K562 (cell line): ENCODE data around the gene PRKAR2B. TPM values are rescaled to one million over a fixed set of nuclear protein-coding genes. Genes with fewer than 3 reads are reported as not detected.

Source experiments
- ATAC-seq: fragments of 200-7000 bp; cut with Tn5 transposase; 3 replicates; pipeline ENCODE4 v1.9.1; 2020; ENCODE audit warnings: moderate library complexity
- BruUV-seq: library from RNA; stranded (reverse); fragments of 400-500 nt; replicated peaks from 2 replicates; lab custom pipeline; 2021; lab: Mats Ljungman, UMichigan
- CTCF ChIA-PET: fragments of 300-600 bp; formaldehyde crosslinking; extraction: SDS; loops from one replicate; lab custom pipeline; 2021; ENCODE audit warnings: low intra/inter-chr PET ratio; lab: Yijun Ruan, JAX
- POLR2A ChIA-PET: fragments of 300-600, 350-650 bp; sonication (Branson Sonifier 250); formaldehyde crosslinking; extraction: SDS; loops from one replicate; lab custom pipeline; 2021; ENCODE audit warnings: antibody characterized with exemption, inconsistent platforms; lab: Yijun Ruan, JAX
- DNase-seq, 4 experiments: peaks; one replicate each; pipeline versions ENCODE4 v3.0.0 to v3.0.0-alpha.2; 2011 to 2018; ENCODE audit warnings: low spot score in 3 of 4, mixed read lengths in 3 of 4; ENCODE audit errors: extremely low read depth in 1 of 4
- FAIRE-seq: peaks from 2 replicates; lab custom pipeline; 2011; peaks lifted over from hg19 to GRCh38; lab: Jason Lieb, UNC
- H2AFZ ChIP-seq: 2 replicates; pipeline ENCODE4 v1.6.0; 2011; ENCODE audit warnings: low read depth, low read length, control low read depth, inconsistent platforms
- H3K27ac ChIP-seq: fragments of 200-600 bp; 3 replicates; pipeline ENCODE4 v1.8.0; 2011; ENCODE audit warnings: low read depth, mild to moderate bottlenecking, control low read depth, inconsistent platforms, low read length, moderate library complexity, mixed read lengths; ENCODE audit errors: extremely low read depth
- H3K27me3 ChIP-seq, 2 experiments: fragments of 300-600 bp in 1 of 2; 2 replicates in 1 of 2; 3 replicates in 1 of 2; pipeline versions ENCODE4 v1.6.0 to v1.8.0; 2011; ENCODE audit warnings: inconsistent platforms in 2 of 2, low read length in 2 of 2, mild to moderate bottlenecking in 1 of 2, mixed read lengths in 1 of 2, moderate library complexity in 1 of 2; ENCODE audit not compliant: control insufficient read depth in 2 of 2, insufficient read depth in 2 of 2
- H3K36me3 ChIP-seq: fragments of 300-600 bp; 3 replicates; pipeline ENCODE4 v1.8.0; 2011; ENCODE audit warnings: mild to moderate bottlenecking, low read length, inconsistent platforms; ENCODE audit not compliant: control insufficient read depth, insufficient read depth
- H3K4me1 ChIP-seq, 2 experiments: fragments of 200-600 bp in 1 of 2; replicated peaks in 1 of 2; 2 replicates in 1 of 2; 3 replicates in 1 of 2; pipeline versions ENCODE4 v1.5.1 to v1.8.0; 2011; ENCODE audit warnings: inconsistent platforms in 2 of 2, low read length in 2 of 2, mild to moderate bottlenecking in 1 of 2, mixed read lengths in 1 of 2, moderate library complexity in 1 of 2; ENCODE audit not compliant: control insufficient read depth in 2 of 2, insufficient read depth in 2 of 2
- H3K4me2 ChIP-seq: 2 replicates; pipeline ENCODE4 v1.6.1; 2011; ENCODE audit warnings: low read length, control low read depth, inconsistent platforms, mixed read lengths; ENCODE audit not compliant: insufficient read depth
- H3K4me3 ChIP-seq: fragments of 200-600 bp; sonication (generic), shearing (Covaris generic); 2 replicates; pipeline ENCODE4 v1.5.1; 2016; ENCODE audit warnings: control low read depth, inconsistent platforms
- H3K79me2 ChIP-seq: fragments of 200-600 bp; 3 replicates; pipeline ENCODE4 v1.8.0; 2011; ENCODE audit warnings: low read length, inconsistent platforms; ENCODE audit not compliant: control insufficient read depth, insufficient read depth
- H3K9ac ChIP-seq, 2 experiments: 2 replicates each; pipeline versions ENCODE4 v1.6.0 to v1.6.1; 2011; ENCODE audit warnings: low read depth in 2 of 2, low read length in 2 of 2, control low read depth in 1 of 2, inconsistent platforms in 1 of 2, mild to moderate bottlenecking in 1 of 2, mixed read lengths in 1 of 2; ENCODE audit not compliant: insufficient read depth in 1 of 2
- H3K9me1 ChIP-seq: one replicate; pipeline ENCODE4 v1.6.0; 2011; ENCODE audit warnings: inconsistent platforms, mild to moderate bottlenecking, low read length, moderate library complexity; ENCODE audit not compliant: control insufficient read depth, insufficient read depth
- H3K9me3 ChIP-seq: replicated peaks from 2 replicates; pipeline ENCODE4 v1.5.1; 2011; ENCODE audit warnings: low read depth, low read length, inconsistent platforms; ENCODE audit not compliant: control insufficient read depth, insufficient read depth
- H4K20me1 ChIP-seq: replicated peaks from 2 replicates; pipeline ENCODE4 v1.6.1; 2011; ENCODE audit warnings: low read length, inconsistent platforms, mixed read lengths; ENCODE audit not compliant: control insufficient read depth, insufficient read depth
- BCL6 ChIP-seq: fragments of 250-450 bp; sonication (Bioruptor Pico); IDR thresholded peaks from 2 replicates; pipeline ENCODE4 v1.4.0; 2020
- BRD9 ChIP-seq: fragments of 450-650 bp; IDR thresholded peaks from 2 replicates; pipeline ENCODE4 v1.6.1; 2018; ENCODE audit warnings: low read depth; ENCODE audit not compliant: partially characterized antibody
- CREBBP ChIP-seq: IDR thresholded peaks from one replicate; pipeline ENCODE4 v1.6.1; 2012; ENCODE audit warnings: low read depth, mild to moderate bottlenecking, control low read depth, inconsistent platforms, low read length
- CUX1 ChIP-seq: fragments of 200-800 bp; sonication (Bioruptor generic); IDR thresholded peaks from 2 replicates; pipeline ENCODE4 v1.6.1; 2016; ENCODE audit warnings: missing genetic modification characterization, missing compliant biosample characterization
- EP300 ChIP-seq: IDR thresholded peaks from 2 replicates; pipeline ENCODE4 v1.6.1; 2012; ENCODE audit warnings: low read length, improper control_type of control experiment
- MCM5 ChIP-seq: fragments of 450-650 bp; IDR thresholded peaks from 2 replicates; pipeline ENCODE4 v1.6.1; 2016; ENCODE audit warnings: low read depth
- NCOA2 ChIP-seq, 2 experiments: fragments of 450-650 bp; IDR thresholded peaks; 2 replicates each; pipeline ENCODE4 v1.6.1; 2018; ENCODE audit warnings: mild to moderate bottlenecking in 2 of 2, moderate library complexity in 1 of 2; ENCODE audit not compliant: partially characterized antibody in 2 of 2
- NR2F6 ChIP-seq: fragments of 450-650 bp; formaldehyde crosslinking; IDR thresholded peaks from 2 replicates; pipeline ENCODE4 v1.4.0; 2020; ENCODE audit warnings: mild to moderate bottlenecking
- RBFOX2 ChIP-seq: fragments of 200-400 bp; formaldehyde crosslinking; IDR thresholded peaks from 2 replicates; pipeline ENCODE4 v1.6.1; 2017; ENCODE audit warnings: low read depth, mild to moderate bottlenecking, low read length, moderate library complexity
- RFX1 ChIP-seq: fragments of 450-650 bp; IDR thresholded peaks from 2 replicates; pipeline ENCODE4 v1.6.1; 2016; ENCODE audit warnings: mild to moderate bottlenecking, moderate library complexity
- TAL1 ChIP-seq: fragments of 450-650 bp; IDR thresholded peaks from 2 replicates; pipeline ENCODE4 v1.6.1; 2016; ENCODE audit warnings: mild to moderate bottlenecking
- ZC3H8 ChIP-seq: fragments of 450-650 bp; IDR thresholded peaks from 2 replicates; pipeline ENCODE4 v1.6.1; 2017
- ZNF124 ChIP-seq: sonication (generic); formaldehyde crosslinking; IDR thresholded peaks from 2 replicates; pipeline ENCODE4 v1.8.1; 2022; ENCODE audit warnings: missing genetic modification reagents
- ZNF785 ChIP-seq: fragments of 250-450 bp; sonication (Bioruptor Pico); IDR thresholded peaks from 2 replicates; pipeline ENCODE4 v1.4.0; 2020; ENCODE audit warnings: mild to moderate bottlenecking
- WGBS: fragments of 100-300 bp; shearing (Covaris generic); methylation state at CpG from one replicate; pipeline ENCODE4 v1.1.6; 2016; ENCODE audit warnings: low coverage, mixed read lengths; ENCODE audit not compliant: insufficient coverage; ENCODE audit errors: missing lambda C conversion rate; 5-methylcytosine and 5-hydroxymethylcytosine counted together
- in situ Hi-C: fragments of 300-500 bp; cut with MboI; formaldehyde crosslinking; loops from 4 replicates; pipeline ENCODE4 v1.15.0; 2018; ENCODE audit warnings: inconsistent platforms, mixed read lengths
- intact Hi-C: fragments of 100-400 bp; cut with micrococcal nuclease; formaldehyde crosslinking; loops from 2 replicates; pipeline ENCODE4 v1.14.2; 2022
- polyA plus RNA-seq, 8 experiments: library from polyadenylated mRNA; depleted of rRNA in 4 of 8; stranded (reverse) in 5 of 8; unstranded in 3 of 8; fragments of >200 nt; fragmentation: Nextera tagmentation in 2 of 8; fragmentation: Illumina TruSeq in 1 of 8; extraction: Ambion mirVana in 2 of 8; extraction: Trizol in 1 of 8; gene quantifications; 2 replicates each; pipeline versions ENCODE4 v1.2.1 to v1.2.3, GENCODE V29; 2011 to 2014; ENCODE audit warnings: inconsistent platforms in 1 of 8, missing spikeins in 1 of 8
- total RNA-seq, 7 experiments: library from RNA; depleted of rRNA in 6 of 7; stranded (reverse); fragments of >200 nt in 6 of 7; fragmentation: Illumina TruSeq in 2 of 7; extraction: Trizol in 2 of 7; gene quantifications; 2 replicates each; pipeline versions ENCODE4 v1.2.1 to v1.2.3, GENCODE V29; 2011 to 2021; ENCODE audit warnings: low replicate concordance in 1 of 7
- TF ChIP-seq, protein P1 (sequence below): fragments of 450-650 bp; formaldehyde crosslinking; IDR thresholded peaks from 2 replicates; pipeline ENCODE4 v1.4.0; 2022; ENCODE audit warnings: missing genetic modification characterization

PRKAR2B gene
- total and polyA plus RNA-seq, 9 of the 15 experiments (the other 6 are each of a cell fraction or from before 2014, with no cell fraction given): 59.0 to 173 (median 129) TPM

DNA sequence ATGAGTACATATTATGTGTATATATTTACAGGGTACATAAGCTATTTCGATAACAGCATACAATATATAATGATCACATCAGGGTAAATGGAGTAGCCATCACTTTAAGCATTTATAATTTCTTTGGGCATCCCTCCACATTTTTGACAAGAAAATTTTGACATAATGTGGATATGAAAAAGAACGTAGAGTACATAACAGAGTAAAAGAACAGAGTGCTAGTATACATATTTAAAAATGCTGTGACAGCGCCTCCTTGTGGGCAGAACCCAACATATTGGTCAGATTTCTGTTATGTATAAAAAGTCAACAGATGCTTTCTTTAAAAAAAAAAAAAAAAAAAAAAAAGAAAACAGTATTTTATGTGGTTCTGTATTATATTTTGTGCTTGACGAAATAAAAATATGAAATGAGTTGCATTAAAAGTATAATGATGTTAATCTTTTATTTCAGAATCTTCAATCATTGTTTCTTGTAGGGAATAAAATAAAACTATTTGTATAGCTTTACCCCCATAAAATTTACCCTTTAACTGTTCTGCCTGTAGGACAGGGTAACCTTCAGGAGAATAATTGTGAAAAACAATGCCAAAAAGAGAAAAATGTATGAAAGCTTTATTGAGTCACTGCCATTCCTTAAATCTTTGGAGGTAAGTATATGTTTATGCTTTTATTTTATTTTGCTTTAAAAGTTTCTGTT lies 106.0 kb downstream of the PRKAR2B start:
- H3K27ac ChIP-seq: peak overlapping the region; percentile 9; the same call in 1 of the 3 replicates
- peak overlapping the region; percentile 7; the same call in 1 of the 2 replicates for H2AFZ ChIP-seq
- no peak overlapping the region for H3K4me3 ChIP-seq
- ATAC-seq (peak; percentile 87), DNase-seq (peak; percentile 62 to 91 (median 63)), FAIRE-seq (no peak)
- BruUV-seq: no TSS peak
- H3K9me1 ChIP-seq: no peaks in the 10 kb centered on the region
- intact Hi-C loops (loop anchor here (1.0 to 2.0 kb wide), 4 partner anchors 72 to 357 kb away; no protein-coding TSS in a partner anchor), in situ Hi-C loops (no loop called here)
- no peaks in the 10 kb centered on the region for H3K4me1 ChIP-seq
- no peak overlapping the region for H3K9ac ChIP-seq
- H4K20me1 ChIP-seq: 0 out of 2 replicates have a peak, but pooled peaks cover 3% of the 10 kb centered on the region
- CTCF ChIA-PET: interaction anchor here (0.6 to 8.0 kb wide), 14 partner anchors 16 to 974 kb away, joined by 3 to 188 read pairs (median 4); no protein-coding TSS in a partner anchor
- no peaks in the 10 kb centered on the region for H3K27me3 ChIP-seq
- no peaks in the 10 kb centered on the region for H3K9me3 ChIP-seq
- 27% methylated on average over 4 of the region's 4 CpGs for WGBS
- H3K4me2 ChIP-seq: no peak overlapping the region
- peaks cover 86% of the 10 kb centered on the region for H3K36me3 ChIP-seq
- H3K79me2 ChIP-seq: peaks cover 5% of the 10 kb centered on the region; the same call in 2 of the 3 replicates
- POLR2A ChIA-PET: interaction anchor here (0.7 to 1.8 kb wide), 4 partner anchors 12 to 203 kb away, joined by 3 to 9 read pairs (median 6); partner anchors contain the start of gene HBP1
- no peak for TF ChIP-seq ZNF124
- no peak for TF ChIP-seq CUX1
- TF ChIP-seq ZNF785 (CRISPR knock-in tag): no peak
- no peak for TF ChIP-seq RBFOX2
- TF ChIP-seq, protein P1, sequence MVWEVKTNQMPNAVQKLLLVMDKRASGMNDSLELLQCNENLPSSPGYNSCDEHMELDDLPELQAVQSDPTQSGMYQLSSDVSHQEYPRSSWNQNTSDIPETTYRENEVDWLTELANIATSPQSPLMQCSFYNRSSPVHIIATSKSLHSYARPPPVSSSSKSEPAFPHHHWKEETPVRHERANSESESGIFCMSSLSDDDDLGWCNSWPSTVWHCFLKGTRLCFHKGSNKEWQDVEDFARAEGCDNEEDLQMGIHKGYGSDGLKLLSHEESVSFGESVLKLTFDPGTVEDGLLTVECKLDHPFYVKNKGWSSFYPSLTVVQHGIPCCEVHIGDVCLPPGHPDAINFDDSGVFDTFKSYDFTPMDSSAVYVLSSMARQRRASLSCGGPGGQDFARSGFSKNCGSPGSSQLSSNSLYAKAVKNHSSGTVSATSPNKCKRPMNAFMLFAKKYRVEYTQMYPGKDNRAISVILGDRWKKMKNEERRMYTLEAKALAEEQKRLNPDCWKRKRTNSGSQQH (CRISPR knock-in tag): no peak
- TF ChIP-seq BRD9: no peak
- TF ChIP-seq BCL6 (CRISPR knock-in tag): no peak
- TF ChIP-seq TAL1: 0 out of 2 replicates have a peak, but pooled peaks have one; percentile 1
- TF ChIP-seq RFX1: no peak
- TF ChIP-seq NCOA2 (IDR thresholded peaks at IDR 0.05; ENCODE audit: partially characterized antibody in 2 of 2): no peak
- no peak for TF ChIP-seq EP300
- no peak for TF ChIP-seq ZC3H8
- no peak for TF ChIP-seq MCM5
- no peak for TF ChIP-seq NR2F6 (CRISPR knock-in tag)
- TF ChIP-seq CREBBP: no peak
